Thoracic aorta (tissue), 2 donors: ENCODE results near the gene SCGB1D2. TPM values are rescaled to one million over a fixed set of nuclear protein-coding genes. Genes with fewer than 3 reads are reported as not detected.

Experiments used
- ATAC-seq: fragments of 150-250 bp; one replicate; pipeline ENCODE4 v1.8.0; 2017; ENCODE audit warnings: low read depth; ENCODE audit not compliant: insufficient number of reproducible peaks, low FRiP score
- DNase-seq: peaks from one replicate; pipeline ENCODE4 v3.0.0-alpha.2; 2020; ENCODE audit warnings: low spot score
- H3K27ac ChIP-seq, 2 donors: fragments of 200-600 bp; sonication (generic); 1 replicate in 1 of 2; 2 replicates in 1 of 2; pipeline ENCODE4 v1.5.1; 2016; ENCODE audit warnings: mild to moderate bottlenecking in 2 of 2, moderate library complexity in 2 of 2
- H3K27me3 ChIP-seq: fragments of 200-600 bp; sonication (generic); replicated peaks from 2 replicates; pipeline ENCODE4 v1.6.0; 2016; ENCODE audit warnings: mild to moderate bottlenecking; ENCODE audit not compliant: insufficient read depth
- H3K36me3 ChIP-seq: fragments of 200-600 bp; sonication (generic); one replicate; pipeline ENCODE4 v1.5.1; 2016
- H3K4me1 ChIP-seq, 2 donors: fragments of 200-600 bp; sonication (generic); 1 replicate in 1 of 2; 2 replicates in 1 of 2; pipeline versions ENCODE4 v1.5.1 to v1.6.0; 2016; ENCODE audit warnings: low read depth in 2 of 2, mild to moderate bottlenecking in 1 of 2; ENCODE audit not compliant: control insufficient read depth in 1 of 2
- H3K4me3 ChIP-seq: fragments of 200-600 bp; sonication (generic); 2 replicates; pipeline ENCODE4 v1.5.1; 2016; ENCODE audit warnings: mild to moderate bottlenecking
- H3K9me3 ChIP-seq: fragments of 200-600 bp; sonication (generic); 2 replicates; pipeline ENCODE4 v1.5.1; 2016
- total RNA-seq, 2 donors: library from RNA; depleted of rRNA; stranded (reverse); fragments of >200 nt; gene quantifications; one replicate each; pipeline versions ENCODE4 v1.1.0 to v1.2.3, GENCODE V29; 2016
- TF ChIP-seq, protein P1 (sequence below): fragments of 200-600 bp; sonication (generic); IDR thresholded peaks from one replicate; pipeline ENCODE4 v1.5.1; 2019; ENCODE audit warnings: antibody characterized with exemption

SCGB1D2 gene
- total RNA-seq, 2 donors from 2014 or later = not detected

DNA sequence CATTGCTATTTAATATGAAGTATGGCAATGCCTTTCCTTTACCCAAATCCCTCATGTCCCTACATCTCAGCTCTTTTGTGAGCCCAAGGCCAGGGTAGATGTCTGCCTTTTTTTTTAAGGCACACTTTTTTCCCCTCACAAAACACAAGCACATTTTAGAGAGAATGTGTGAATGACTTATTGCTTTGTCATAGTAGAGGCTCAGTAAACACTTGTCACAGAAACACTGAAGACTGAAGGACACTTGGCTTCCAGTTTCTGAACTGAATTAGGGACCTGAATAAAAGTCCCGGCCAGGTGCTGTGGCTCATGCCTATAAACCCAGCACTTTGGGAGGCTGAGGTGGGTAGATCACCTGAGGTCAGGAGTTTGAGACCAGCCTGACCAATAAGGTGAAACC lies 25.0 kb downstream of the SCGB1D2 start:
- DNase-seq = no peak
- Histone ChIP-seq H3K36me3 (no peaks in the 10 kb centered on the region), H3K27me3 (no peaks in the 10 kb centered on the region), H3K4me1 (no peaks in the 10 kb centered on the region), H3K4me3 (no peak overlapping the region), H3K27ac (no peak overlapping the region), H3K9me3 (no peaks in the 10 kb centered on the region)
- TF ChIP-seq, protein P1, sequence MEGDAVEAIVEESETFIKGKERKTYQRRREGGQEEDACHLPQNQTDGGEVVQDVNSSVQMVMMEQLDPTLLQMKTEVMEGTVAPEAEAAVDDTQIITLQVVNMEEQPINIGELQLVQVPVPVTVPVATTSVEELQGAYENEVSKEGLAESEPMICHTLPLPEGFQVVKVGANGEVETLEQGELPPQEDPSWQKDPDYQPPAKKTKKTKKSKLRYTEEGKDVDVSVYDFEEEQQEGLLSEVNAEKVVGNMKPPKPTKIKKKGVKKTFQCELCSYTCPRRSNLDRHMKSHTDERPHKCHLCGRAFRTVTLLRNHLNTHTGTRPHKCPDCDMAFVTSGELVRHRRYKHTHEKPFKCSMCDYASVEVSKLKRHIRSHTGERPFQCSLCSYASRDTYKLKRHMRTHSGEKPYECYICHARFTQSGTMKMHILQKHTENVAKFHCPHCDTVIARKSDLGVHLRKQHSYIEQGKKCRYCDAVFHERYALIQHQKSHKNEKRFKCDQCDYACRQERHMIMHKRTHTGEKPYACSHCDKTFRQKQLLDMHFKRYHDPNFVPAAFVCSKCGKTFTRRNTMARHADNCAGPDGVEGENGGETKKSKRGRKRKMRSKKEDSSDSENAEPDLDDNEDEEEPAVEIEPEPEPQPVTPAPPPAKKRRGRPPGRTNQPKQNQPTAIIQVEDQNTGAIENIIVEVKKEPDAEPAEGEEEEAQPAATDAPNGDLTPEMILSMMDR = no peak
- ATAC-seq = no peak

DNA sequence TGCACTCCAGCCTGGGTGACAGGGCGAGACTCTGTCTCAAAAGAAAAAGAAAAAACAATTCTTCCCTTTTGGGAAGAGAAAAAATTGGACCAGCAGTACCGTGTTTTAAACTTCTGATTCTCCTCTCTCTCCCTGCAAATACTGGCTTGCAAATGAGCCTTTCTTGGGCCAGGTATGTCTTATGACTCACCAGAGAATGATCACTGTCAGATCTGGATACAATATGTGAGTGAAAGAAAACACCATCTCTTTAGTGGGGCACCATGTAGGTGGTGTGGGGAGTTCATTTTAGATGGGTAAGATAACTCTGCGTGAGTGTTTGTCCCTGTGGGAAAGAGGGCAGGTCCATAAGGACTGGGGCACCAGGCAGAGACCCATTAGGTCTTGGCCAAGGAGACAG lies 25.5 kb downstream of the SCGB1D2 start:
- H3K4me3 ChIP-seq = no peak overlapping the region
- no peak for DNase-seq
- TF ChIP-seq, protein P1 = no peak
- H3K36me3 ChIP-seq = no peaks in the 10 kb centered on the region
- ATAC-seq = no peak
- H3K4me1 ChIP-seq = no peaks in the 10 kb centered on the region
- H3K9me3 ChIP-seq = no peaks in the 10 kb centered on the region
- H3K27ac ChIP-seq = no peak overlapping the region
- no peaks in the 10 kb centered on the region for H3K27me3 ChIP-seq

DNA sequence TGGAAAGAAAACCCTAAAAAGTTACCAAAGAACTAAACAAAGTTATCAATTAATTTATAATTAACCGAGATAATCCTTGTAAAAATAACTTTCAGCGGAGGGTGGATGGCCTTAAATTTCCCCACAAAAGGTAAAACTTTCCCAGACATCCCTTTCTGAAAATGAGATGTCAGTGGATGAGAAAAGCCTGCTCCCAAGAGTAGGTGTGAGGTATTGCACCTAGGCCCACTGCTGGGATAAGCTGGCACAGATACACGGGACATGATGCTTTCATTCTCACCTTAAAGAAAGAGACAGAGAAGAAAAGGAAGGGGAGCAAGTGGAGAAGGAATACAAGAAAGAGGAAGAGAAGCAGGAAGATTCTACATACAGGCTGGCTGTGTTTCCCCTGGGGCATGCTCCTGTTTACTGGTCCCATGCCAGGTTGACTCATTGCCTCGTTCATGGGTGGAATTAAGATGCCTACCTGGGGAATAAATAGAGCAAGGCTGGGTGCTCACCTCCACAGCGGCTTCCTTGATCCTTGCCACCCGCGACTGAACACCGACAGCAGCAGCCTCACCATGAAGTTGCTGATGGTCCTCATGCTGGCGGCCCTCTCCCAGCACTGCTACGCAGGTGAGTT lies 27.7 kb downstream of the SCGB1D2 start, which contains the start of gene SCGB2A2:
SCGB2A2 (plus strand) TSS at position 505 of the 625 bp plus-strand sequence; CDS start at position 564, 59 bp downstream.
- no peak for DNase-seq
- Histone ChIP-seq H3K27ac (no peak within 1 kb of the TSS), H3K27me3 (no peaks in the 10 kb centered on the region), H3K4me3 (no peak within 1 kb of the TSS), H3K4me1 (no peaks in the 10 kb centered on the region), H3K9me3 (no peaks in the 10 kb centered on the region), H3K36me3 (no peaks in the 10 kb centered on the region)
- TF ChIP-seq, protein P1 = no peak
- ATAC-seq = no peak

DNA sequence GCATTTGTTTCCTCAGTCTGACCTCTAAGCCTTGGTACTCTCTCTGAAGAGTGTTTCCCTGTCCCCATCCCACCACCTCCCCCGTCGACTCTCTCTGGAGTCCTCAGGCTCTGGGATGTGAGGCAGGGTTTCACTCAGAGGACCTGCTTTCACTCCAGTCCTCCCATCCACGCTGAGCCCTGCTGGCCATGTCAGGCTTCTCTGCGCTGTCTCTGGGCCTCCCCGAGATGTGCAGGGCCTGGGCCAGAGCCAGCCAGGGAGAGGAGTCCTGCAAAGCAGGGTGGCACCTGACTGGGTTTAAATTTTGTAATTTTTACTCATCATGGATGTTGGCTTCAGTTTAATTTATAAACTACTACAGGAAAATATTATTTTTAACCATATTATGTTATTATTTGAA lies 31.2 kb downstream of the SCGB1D2 start:
- H3K36me3 ChIP-seq = no peaks in the 10 kb centered on the region
- DNase-seq = no peak
- no peaks in the 10 kb centered on the region for H3K4me1 ChIP-seq
- TF ChIP-seq, protein P1 = no peak
- no peak overlapping the region for H3K4me3 ChIP-seq
- no peak for ATAC-seq
- no peaks in the 10 kb centered on the region for H3K27me3 ChIP-seq
- H3K9me3 ChIP-seq = no peaks in the 10 kb centered on the region
- H3K27ac ChIP-seq = no peak overlapping the region

DNA sequence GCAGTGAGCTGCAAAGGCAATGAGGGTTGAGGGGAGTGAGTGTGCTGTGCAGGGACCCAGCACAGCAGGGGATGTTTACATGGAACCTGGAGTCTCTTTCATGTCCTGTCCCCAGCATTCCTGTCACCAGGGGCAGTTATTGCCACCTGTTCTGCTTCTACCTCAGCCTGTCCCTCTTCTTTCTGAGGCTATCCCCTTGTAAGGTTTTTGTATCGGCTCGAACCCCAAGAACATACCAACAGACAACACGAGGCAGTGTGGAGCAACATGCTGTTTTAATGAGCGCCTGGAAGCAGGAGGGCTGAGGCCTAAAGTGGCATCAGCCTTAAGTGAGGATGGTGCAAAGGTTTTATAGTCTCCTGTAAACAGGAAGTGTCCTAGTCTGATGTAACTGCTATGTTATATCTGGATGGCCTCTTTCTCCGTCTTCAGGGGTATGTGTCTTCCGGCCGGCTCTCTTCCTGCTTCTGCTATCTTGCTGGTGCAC lies 31.8 kb downstream of the SCGB1D2 start:
- Histone ChIP-seq H3K36me3 (no peaks in the 10 kb centered on the region), H3K27me3 (no peaks in the 10 kb centered on the region), H3K4me1 (no peaks in the 10 kb centered on the region), H3K9me3 (no peaks in the 10 kb centered on the region), H3K27ac (no peak overlapping the region), H3K4me3 (no peak overlapping the region)
- no peak for ATAC-seq
- DNase-seq = no peak
- TF ChIP-seq, protein P1 = no peak
